Measurements from ENCODE around the gene ANKS1B.

Gene ANKS1B

GRCh38 chr12:99195474-99195873, 789.3 kb downstream of the ANKS1B start:
- Histone ChIP-seq H3K9me2 (replicated peaks; ENCODE audit: low read depth, low read length) (no peaks in the 10 kb centered on the region), H4K20me1 (ENCODE audit: insufficient read depth, low read length, poor library complexity, severe bottlenecking) (no peaks in the 10 kb centered on the region), H3K4me3 (ENCODE audit: low read length, poor library complexity, severe bottlenecking) (no peak overlapping the region), H3K4me1 (ENCODE audit: insufficient read depth, low read length, poor library complexity, severe bottlenecking) (no peaks in the 10 kb centered on the region), H2AFZ (ENCODE audit: low read length) (no peak overlapping the region), H3K79me2 (ENCODE audit: insufficient read depth, low read length) (no peaks in the 10 kb centered on the region), H3K9ac (ENCODE audit: low read depth, low read length, poor library complexity, severe bottlenecking) (no peak overlapping the region), H3K9me3 (ENCODE audit: insufficient read depth, low read depth, low read length) (no peaks in the 10 kb centered on the region), H3F3A (ENCODE audit: low read depth) (no peaks in the 10 kb centered on the region), H3K36me3 (ENCODE audit: insufficient read depth, low read length) (no peaks in the 10 kb centered on the region), H3K27me3 (ENCODE audit: insufficient read depth, low read length, poor library complexity, severe bottlenecking) (no peaks in the 10 kb centered on the region), H3K4me2 (ENCODE audit: low read depth, low read length, poor library complexity, severe bottlenecking) (no peak overlapping the region)
- TF ChIP-seq EZH2phosphoT487 (IDR thresholded peaks at IDR 0.05; ENCODE audit: borderline replicate concordance) (no peak), CTCF (conservative IDR thresholded peaks at IDR 0.05; ENCODE audit: low read length) (no peak)

GRCh38 chr12:99192489-99192888, 792.2 kb downstream of the ANKS1B start:
- no peaks in the 10 kb centered on the region for H3F3A ChIP-seq (ENCODE audit: low read depth)

GRCh38 chr12:99176871-99177270, 807.9 kb downstream of the ANKS1B start:
- Histone ChIP-seq H2AFZ (ENCODE audit: low read length) (no peak overlapping the region), H3K4me3 (ENCODE audit: low read length, poor library complexity, severe bottlenecking) (no peak overlapping the region), H3K9me2 (replicated peaks; ENCODE audit: low read depth, low read length) (no peaks in the 10 kb centered on the region), H3K9ac (ENCODE audit: low read depth, low read length, poor library complexity, severe bottlenecking) (no peak overlapping the region), H3F3A (ENCODE audit: low read depth) (no peaks in the 10 kb centered on the region), H3K27me3 (ENCODE audit: insufficient read depth, low read length, poor library complexity, severe bottlenecking) (no peaks in the 10 kb centered on the region), H4K20me1 (ENCODE audit: insufficient read depth, low read length, poor library complexity, severe bottlenecking) (no peaks in the 10 kb centered on the region), H3K4me2 (ENCODE audit: low read depth, low read length, poor library complexity, severe bottlenecking) (no peak overlapping the region), H3K9me3 (ENCODE audit: insufficient read depth, low read depth, low read length) (no peaks in the 10 kb centered on the region), H3K79me2 (ENCODE audit: insufficient read depth, low read length) (no peaks in the 10 kb centered on the region), H3K36me3 (ENCODE audit: insufficient read depth, low read length) (no peaks in the 10 kb centered on the region), H3K4me1 (ENCODE audit: insufficient read depth, low read length, poor library complexity, severe bottlenecking) (no peaks in the 10 kb centered on the region)
- no peak for TF ChIP-seq CTCF (conservative IDR thresholded peaks at IDR 0.05; ENCODE audit: low read length)
- no peak for TF ChIP-seq EZH2phosphoT487 (IDR thresholded peaks at IDR 0.05; ENCODE audit: borderline replicate concordance)

More at GRCh38 chr12:99192489-99192888, 792.2 kb downstream of the ANKS1B start:
- no peak overlapping the region for H3K4me3 ChIP-seq (ENCODE audit: low read length, poor library complexity, severe bottlenecking)
- no peaks in the 10 kb centered on the region for H4K20me1 ChIP-seq (ENCODE audit: insufficient read depth, low read length, poor library complexity, severe bottlenecking)
- H3K79me2 ChIP-seq (ENCODE audit: insufficient read depth, low read length): no peaks in the 10 kb centered on the region
- H3K9me2 ChIP-seq (replicated peaks; ENCODE audit: low read depth, low read length): no peaks in the 10 kb centered on the region
- no peaks in the 10 kb centered on the region for H3K9me3 ChIP-seq (ENCODE audit: insufficient read depth, low read depth, low read length)
- H3K4me2 ChIP-seq (ENCODE audit: low read depth, low read length, poor library complexity, severe bottlenecking): no peak overlapping the region
- H3K27me3 ChIP-seq (ENCODE audit: insufficient read depth, low read length, poor library complexity, severe bottlenecking): no peaks in the 10 kb centered on the region
- TF ChIP-seq EZH2phosphoT487 (IDR thresholded peaks at IDR 0.05; ENCODE audit: borderline replicate concordance) (no peak), CTCF (conservative IDR thresholded peaks at IDR 0.05; ENCODE audit: low read length) (no peak)
- no peaks in the 10 kb centered on the region for H3K36me3 ChIP-seq (ENCODE audit: insufficient read depth, low read length)
- H3K9ac ChIP-seq (ENCODE audit: low read depth, low read length, poor library complexity, severe bottlenecking): no peak overlapping the region
- H3K4me1 ChIP-seq (ENCODE audit: insufficient read depth, low read length, poor library complexity, severe bottlenecking): no peaks in the 10 kb centered on the region
- no peak overlapping the region for H2AFZ ChIP-seq (ENCODE audit: low read length)
